ENCODE measurements around the gene MYRIP. TPM values are rescaled to one million over a fixed set of nuclear protein-coding genes. Genes with fewer than 3 reads are reported as not detected.

MYRIP gene
- total and polyA plus RNA-seq, 8 donors = 0.29 to 1.9 (median 0.57) TPM

DNA sequence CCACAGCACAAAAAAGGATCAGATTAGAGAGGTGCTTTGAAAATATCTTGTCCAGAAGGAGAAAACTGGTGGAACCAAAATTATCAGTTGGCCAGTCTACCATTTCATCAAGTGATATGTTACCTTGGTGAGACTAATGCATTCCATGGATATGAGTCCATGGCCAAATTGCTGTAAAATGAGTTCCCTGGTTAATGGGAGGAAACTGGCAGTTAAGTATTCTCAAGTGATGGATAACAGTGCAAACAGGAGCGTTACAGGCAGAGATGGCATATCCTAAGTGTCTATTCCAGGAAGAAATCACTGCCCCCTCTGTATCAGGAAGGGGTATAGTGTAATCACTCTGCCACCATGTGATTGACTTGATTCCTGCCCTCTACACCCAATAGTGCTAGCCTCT is 34.0 kb downstream of the MYRIP start:
- DNase-seq = no peak
- intact Hi-C loops (cut with DNase I) = no loop called here

DNA sequence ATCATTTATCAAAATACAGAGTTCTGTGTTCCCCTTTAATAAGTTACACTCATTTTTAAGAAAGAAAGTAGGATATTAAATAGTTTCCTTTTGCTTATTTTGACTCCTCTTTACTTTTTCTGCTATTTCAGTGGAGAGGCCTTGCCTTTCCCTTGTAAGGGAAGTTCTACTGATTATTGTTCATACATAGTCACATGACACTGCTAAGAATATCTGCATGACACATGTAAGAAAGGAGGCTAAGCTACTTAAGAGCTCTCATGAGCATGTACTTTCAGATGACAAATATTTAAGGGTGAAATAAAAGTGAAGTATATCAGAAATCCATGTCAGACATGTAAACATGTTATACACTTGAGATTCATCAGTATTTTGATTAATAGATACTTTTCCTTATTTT is 39.0 kb downstream of the MYRIP start:
- intact Hi-C loops (cut with DNase I) = no loop called here
- no peak for DNase-seq

More for the DNA sequence above, 34.0 kb downstream of the MYRIP start:
- H3K36me3 ChIP-seq = no peaks in the 10 kb centered on the region
- H3K27me3 ChIP-seq = no peaks in the 10 kb centered on the region
- H3K27ac ChIP-seq = no peak overlapping the region
- TF ChIP-seq, protein P1, sequence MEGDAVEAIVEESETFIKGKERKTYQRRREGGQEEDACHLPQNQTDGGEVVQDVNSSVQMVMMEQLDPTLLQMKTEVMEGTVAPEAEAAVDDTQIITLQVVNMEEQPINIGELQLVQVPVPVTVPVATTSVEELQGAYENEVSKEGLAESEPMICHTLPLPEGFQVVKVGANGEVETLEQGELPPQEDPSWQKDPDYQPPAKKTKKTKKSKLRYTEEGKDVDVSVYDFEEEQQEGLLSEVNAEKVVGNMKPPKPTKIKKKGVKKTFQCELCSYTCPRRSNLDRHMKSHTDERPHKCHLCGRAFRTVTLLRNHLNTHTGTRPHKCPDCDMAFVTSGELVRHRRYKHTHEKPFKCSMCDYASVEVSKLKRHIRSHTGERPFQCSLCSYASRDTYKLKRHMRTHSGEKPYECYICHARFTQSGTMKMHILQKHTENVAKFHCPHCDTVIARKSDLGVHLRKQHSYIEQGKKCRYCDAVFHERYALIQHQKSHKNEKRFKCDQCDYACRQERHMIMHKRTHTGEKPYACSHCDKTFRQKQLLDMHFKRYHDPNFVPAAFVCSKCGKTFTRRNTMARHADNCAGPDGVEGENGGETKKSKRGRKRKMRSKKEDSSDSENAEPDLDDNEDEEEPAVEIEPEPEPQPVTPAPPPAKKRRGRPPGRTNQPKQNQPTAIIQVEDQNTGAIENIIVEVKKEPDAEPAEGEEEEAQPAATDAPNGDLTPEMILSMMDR (IDR thresholded peaks at IDR 0.05) = no peak
- H3K4me1 ChIP-seq = no peaks in the 10 kb centered on the region
- peaks cover 0 to 6% of the 10 kb centered on the region in 2 donors for H3K9me3 ChIP-seq
- H3K4me3 ChIP-seq = no peak overlapping the region
- no peak for ATAC-seq

DNA sequence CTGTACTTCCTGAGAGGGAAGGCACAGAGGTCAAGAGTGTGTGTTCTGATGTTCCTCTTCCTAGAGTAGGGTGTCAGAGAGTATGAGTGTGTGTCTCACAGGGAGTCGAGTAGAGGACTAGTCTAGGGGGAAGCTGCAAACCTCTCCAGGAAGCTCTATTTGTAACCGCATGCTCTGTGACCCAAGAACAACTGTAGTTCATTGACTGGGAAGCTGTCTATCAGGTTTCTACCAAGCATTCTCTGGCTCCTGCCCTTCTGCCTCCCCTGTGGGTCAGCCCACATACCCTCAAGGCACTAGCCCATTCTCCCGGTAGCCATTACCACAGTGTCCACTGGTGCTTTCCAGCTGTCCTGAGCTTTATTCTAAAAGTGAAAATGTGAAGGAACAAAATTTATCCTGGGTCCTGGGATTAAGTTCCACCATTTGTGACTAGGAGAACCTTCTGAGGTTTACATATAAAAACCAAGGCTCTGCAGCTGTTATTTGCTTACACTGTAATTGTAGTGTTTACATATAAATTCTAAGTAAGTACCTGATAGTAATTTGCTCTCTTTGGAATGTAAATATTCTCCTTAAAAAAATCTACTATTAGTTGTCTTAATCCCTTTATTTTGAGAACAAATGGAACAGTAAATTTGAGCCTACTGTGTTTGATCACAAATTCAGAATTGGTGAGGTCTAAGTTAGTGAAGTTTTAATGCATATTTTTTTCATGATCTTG is 40.7 kb downstream of the MYRIP start:
- Histone ChIP-seq H3K27ac (no peak overlapping the region), H3K4me1 (no peaks in the 10 kb centered on the region), H3K9me3 (no peaks in the 10 kb centered on the region), H3K36me3 (no peaks in the 10 kb centered on the region), H3K27me3 (no peaks in the 10 kb centered on the region), H3K4me3 (no peak overlapping the region)
- TF ChIP-seq, protein P1 (IDR thresholded peaks at IDR 0.05) = no peak
- peak; percentile 18 for ATAC-seq
- no peak for DNase-seq
- intact Hi-C loops (cut with DNase I) = no loop called here

More for the DNA sequence above, 39.0 kb downstream of the MYRIP start:
- Histone ChIP-seq H3K4me1 (no peaks in the 10 kb centered on the region), H3K9me3 (no peaks in the 10 kb centered on the region), H3K27ac (no peak overlapping the region), H3K36me3 (no peaks in the 10 kb centered on the region), H3K4me3 (no peak overlapping the region), H3K27me3 (no peaks in the 10 kb centered on the region)
- ATAC-seq = no peak
- TF ChIP-seq, protein P1 (IDR thresholded peaks at IDR 0.05) = no peak

DNA sequence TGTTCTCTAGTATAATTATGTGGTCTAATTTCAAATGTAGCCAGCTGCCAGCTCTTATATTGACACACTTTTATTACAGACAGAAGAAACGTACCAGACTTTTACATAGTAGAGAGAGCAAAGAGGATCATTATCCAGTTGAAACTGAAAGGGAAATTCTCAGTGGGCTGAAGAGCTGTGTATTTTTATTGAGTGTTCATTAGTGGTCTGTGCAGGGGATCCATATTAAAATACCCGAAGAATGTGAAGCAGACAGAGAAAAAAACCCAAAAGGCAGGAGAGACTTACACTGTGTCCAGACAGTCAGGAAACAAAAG is 41.3 kb downstream of the MYRIP start:
- no peaks in the 10 kb centered on the region for H3K27me3 ChIP-seq
- TF ChIP-seq, protein P1 (IDR thresholded peaks at IDR 0.05) = no peak
- H3K36me3 ChIP-seq = no peaks in the 10 kb centered on the region
- no peak overlapping the region for H3K27ac ChIP-seq
- H3K9me3 ChIP-seq = no peaks in the 10 kb centered on the region
- ATAC-seq (no peak), DNase-seq (no peak)
- no peaks in the 10 kb centered on the region for H3K4me1 ChIP-seq
- H3K4me3 ChIP-seq = no peak overlapping the region
- intact Hi-C loops (cut with DNase I) = no loop called here

DNA sequence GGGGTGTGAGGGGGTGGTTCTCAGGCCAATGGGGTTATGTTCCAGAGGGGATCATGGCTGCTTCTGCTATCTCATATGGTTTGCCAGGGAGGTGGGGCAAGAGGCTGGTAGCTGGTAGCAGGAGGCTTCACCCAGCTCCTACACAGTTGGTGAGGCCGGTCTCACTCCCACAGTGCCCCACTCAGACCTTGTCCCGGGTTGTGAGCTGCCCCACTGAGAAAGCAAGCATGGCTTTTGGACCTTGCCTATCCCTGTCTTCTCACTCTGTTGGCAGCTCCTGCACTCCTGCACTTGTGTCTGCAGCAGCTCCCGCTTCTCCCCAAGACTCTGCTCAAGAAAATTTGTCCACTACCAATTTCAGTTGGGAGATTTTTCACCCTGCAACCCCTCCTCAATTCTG is 46.1 kb downstream of the MYRIP start:
- Histone ChIP-seq H3K36me3 (no peaks in the 10 kb centered on the region), H3K27ac (no peak overlapping the region), H3K27me3 (no peaks in the 10 kb centered on the region), H3K9me3 (peaks cover 0 to 19% of the 10 kb centered on the region in 2 donors), H3K4me1 (no peaks in the 10 kb centered on the region), H3K4me3 (no peak overlapping the region)
- DNase-seq = no peak
- TF ChIP-seq, protein P1 (IDR thresholded peaks at IDR 0.05) = no peak
- no peak for ATAC-seq
- intact Hi-C loops (cut with DNase I) = no loop called here
